OCI-LY1 (cell line): ENCODE measurements around the gene TUT7.
A peak's percentile ranks its signal among the peaks of the same experiment; 100 is the strongest.
"Not testable (repeated sequence)": the region's sequence is repeated elsewhere in the genome, so short reads cannot be mapped to it uniquely, and the experiment has no call there.

Experiments used
- H2AFZ ChIP-seq: fragments of 200-600 bp; sonication (generic), shearing (Covaris generic); 2 replicates; pipeline ENCODE4 v1.6.0; 2014; ENCODE audit warnings: antibody characterized with exemption, mild to moderate bottlenecking, low read length
- H3F3A ChIP-seq: fragments of 200-600 bp; sonication (generic), shearing (Covaris generic); 2 replicates; pipeline ENCODE4 v1.6.0; 2014; ENCODE audit warnings: mild to moderate bottlenecking, antibody characterized with exemption, low read length, moderate library complexity; ENCODE audit not compliant: insufficient read depth
- H3K27ac ChIP-seq: fragments of 200-600 bp; sonication (generic); 2 replicates; pipeline ENCODE4 v1.5.1; 2014; ENCODE audit warnings: low read length, mixed run types, mild to moderate bottlenecking, low read depth; ENCODE audit not compliant: poor library complexity, severe bottlenecking
- H3K27me3 ChIP-seq: fragments of 200-600 bp; sonication (generic); 2 replicates; pipeline ENCODE4 v1.6.0; 2014; ENCODE audit warnings: antibody characterized with exemption, mild to moderate bottlenecking, low read length, moderate library complexity; ENCODE audit not compliant: insufficient read depth
- H3K36me3 ChIP-seq: fragments of 200-600 bp; sonication (generic); 2 replicates; pipeline ENCODE4 v1.6.1; 2014; ENCODE audit warnings: mild to moderate bottlenecking, antibody characterized with exemption, low read length, moderate library complexity, mixed read lengths; ENCODE audit not compliant: insufficient read depth
- H3K4me1 ChIP-seq: fragments of 200-600 bp; sonication (generic); 2 replicates; pipeline ENCODE4 v1.5.1; 2014; ENCODE audit warnings: mild to moderate bottlenecking, low read length, moderate library complexity; ENCODE audit not compliant: insufficient read depth, severe bottlenecking
- H3K4me2 ChIP-seq: fragments of 200-600 bp; sonication (generic), shearing (Covaris generic); 2 replicates; pipeline ENCODE4 v1.6.1; 2014; ENCODE audit warnings: low read length
- H3K4me3 ChIP-seq: fragments of 200-600 bp; sonication (generic); 2 replicates; pipeline ENCODE4 v1.5.1; 2014; ENCODE audit warnings: low read length, low read depth, mild to moderate bottlenecking, mixed read lengths; ENCODE audit not compliant: poor library complexity, severe bottlenecking
- H3K79me2 ChIP-seq: fragments of 200-600 bp; shearing (Covaris generic); 2 replicates; pipeline ENCODE4 v1.6.1; 2016; ENCODE audit warnings: mixed run types, low read length, mixed read lengths; ENCODE audit not compliant: insufficient read depth
- H3K9ac ChIP-seq: fragments of 200-600 bp; sonication (generic), shearing (Covaris generic); 2 replicates; pipeline ENCODE4 v1.6.1; 2014; ENCODE audit warnings: mild to moderate bottlenecking, low read length, mixed read lengths
- H3K9me2 ChIP-seq: fragments of 200-600 bp; sonication (generic), shearing (Covaris generic); 2 replicates; pipeline ENCODE4 v1.6.1; 2014; ENCODE audit warnings: low read depth, mild to moderate bottlenecking, low read length, mixed read lengths
- H3K9me3 ChIP-seq: fragments of 200-600 bp; shearing (Covaris generic); 2 replicates; pipeline ENCODE4 v1.6.1; 2014; ENCODE audit warnings: low read length, mixed read lengths
- H4K20me1 ChIP-seq: fragments of 200-600 bp; sonication (generic), shearing (Covaris generic); 2 replicates; pipeline ENCODE4 v1.6.0; 2016; ENCODE audit warnings: mild to moderate bottlenecking, low read length; ENCODE audit not compliant: insufficient read depth
- CTCF ChIP-seq: fragments of 200-600 bp; sonication (generic), shearing (Covaris generic); IDR thresholded peaks from 2 replicates; pipeline ENCODE4 v1.5.1; 2017; ENCODE audit warnings: mild to moderate bottlenecking, antibody characterized with exemption, low read length, moderate library complexity, mixed read lengths
- EZH2 ChIP-seq: fragments of 200-600 bp; sonication (generic), shearing (Covaris generic); IDR thresholded peaks from 2 replicates; pipeline ENCODE4 v1.8.0; 2017; ENCODE audit warnings: borderline replicate concordance, mixed run types, mild to moderate bottlenecking, antibody characterized with exemption, low read length, moderate library complexity, mixed read lengths

Gene TUT7

GRCh38 chr9:86354011-86354817 lies at the start of gene TUT7:
Gene TUT7, minus strand, starts transcription at chr9:86354410. Its CDS starts 1,211 bp downstream, at chr9:86353199.
- H3K9me2 ChIP-seq = no peaks in the 10 kb centered on the region
- peaks cover 44% of the 10 kb centered on the region for H3K4me1 ChIP-seq
- no peaks in the 10 kb centered on the region for H3K9me3 ChIP-seq
- H3K4me2 ChIP-seq = peak within 1 kb of the TSS; percentile 88
- H3K4me3 ChIP-seq = peak within 1 kb of the TSS; percentile 94
- H3K27me3 ChIP-seq = no peaks in the 10 kb centered on the region
- no peak within 1 kb of the TSS for H2AFZ ChIP-seq
- no peaks in the 10 kb centered on the region for H4K20me1 ChIP-seq
- peaks cover 43% of the 10 kb centered on the region for H3K79me2 ChIP-seq
- H3K27ac ChIP-seq = peak within 1 kb of the TSS; percentile 84
- H3K36me3 ChIP-seq = peaks cover 4% of the 10 kb centered on the region; the same call in 1 of the 2 replicates
- no peak for TF ChIP-seq EZH2
- peak within 1 kb of the TSS; percentile 86 for H3K9ac ChIP-seq
- no peaks in the 10 kb centered on the region for H3F3A ChIP-seq

- Histone ChIP-seq H2AFZ (no peak overlapping the region), H3K27ac (no peak overlapping the region), H3K9ac (no peak overlapping the region), H3K4me3 (no peak overlapping the region), H3K79me2 (no peaks in the 10 kb centered on the region), H3K4me2 (no peak overlapping the region), H3K36me3 (no peaks in the 10 kb centered on the region), H3K9me3 (no peaks in the 10 kb centered on the region), H3K27me3 (no peaks in the 10 kb centered on the region), H3K4me1 (no peaks in the 10 kb centered on the region), H4K20me1 (no peaks in the 10 kb centered on the region), H3F3A (no peaks in the 10 kb centered on the region), H3K9me2 (no peaks in the 10 kb centered on the region)
- TF ChIP-seq EZH2 = no peak
- no peak for TF ChIP-seq CTCF
These were observed 48.4 kb upstream of the TUT7 start for GRCh38 chr9:86402591-86402990.

- Histone ChIP-seq H3K9me3 (no peaks in the 10 kb centered on the region), H3K79me2 (no peaks in the 10 kb centered on the region), H3K4me1 (no peaks in the 10 kb centered on the region), H3K27ac (no peak overlapping the region), H3K9ac (no peak overlapping the region), H3K9me2 (no peaks in the 10 kb centered on the region), H4K20me1 (no peaks in the 10 kb centered on the region), H3K4me2 (no peak overlapping the region), H2AFZ (no peak overlapping the region), H3K27me3 (no peaks in the 10 kb centered on the region), H3F3A (no peaks in the 10 kb centered on the region), H3K4me3 (no peak overlapping the region), H3K36me3 (no peaks in the 10 kb centered on the region)
- TF ChIP-seq CTCF = no peak
- TF ChIP-seq EZH2 = no peak
These were observed 42.2 kb upstream of the TUT7 start for GRCh38 chr9:86396412-86396811.

GRCh38 chr9:86390184-86390583 lies 36.0 kb upstream of the TUT7 start:
- not testable (repeated sequence) for H3K9ac ChIP-seq, H3K4me2 ChIP-seq, H3F3A ChIP-seq, H3K36me3 ChIP-seq, H4K20me1 ChIP-seq, H3K9me2 ChIP-seq, H3K79me2 ChIP-seq, H3K27ac ChIP-seq, H3K4me3 ChIP-seq, H3K4me1 ChIP-seq, H3K27me3 ChIP-seq, H3K9me3 ChIP-seq, H2AFZ ChIP-seq
